BLaER1 (cell line): ENCODE data around the gene CRYZL1.
A peak's percentile ranks its signal among the peaks of the same experiment; 100 is the strongest.
"Not testable (repeated sequence)": the region's sequence is repeated elsewhere in the genome, so short reads cannot be mapped to it uniquely, and the experiment has no call there.

ENCODE experiments used
- H3K27ac ChIP-seq: shearing (Covaris generic); formaldehyde crosslinking; 2 replicates; pipeline ENCODE4 v1.8.1; 2022
- H3K27me3 ChIP-seq: shearing (Covaris generic); formaldehyde crosslinking; 2 replicates; pipeline ENCODE4 v1.8.1; 2022
- H3K36me3 ChIP-seq: shearing (Covaris generic); formaldehyde crosslinking; 2 replicates; pipeline ENCODE4 v1.8.1; 2022
- H3K4me1 ChIP-seq: shearing (Covaris generic); formaldehyde crosslinking; 2 replicates; pipeline ENCODE4 v1.8.1; 2022
- H3K4me2 ChIP-seq: shearing (Covaris generic); formaldehyde crosslinking; 2 replicates; pipeline ENCODE4 v1.8.1; 2022
- H3K4me3 ChIP-seq: shearing (Covaris generic); formaldehyde crosslinking; 2 replicates; pipeline ENCODE4 v1.8.1; 2022
- H3K9ac ChIP-seq: shearing (Covaris generic); formaldehyde crosslinking; 2 replicates; pipeline ENCODE4 v1.8.1; 2022
- H3K9me3 ChIP-seq: shearing (Covaris generic); formaldehyde crosslinking; 2 replicates; pipeline ENCODE4 v1.8.1; 2022
- H4K20me1 ChIP-seq: shearing (Covaris generic); formaldehyde crosslinking; 2 replicates; pipeline ENCODE4 v1.8.1; 2022
- Cebpa-rat ChIP-seq: shearing (Covaris generic); IDR thresholded peaks from 2 replicates; pipeline ENCODE4 v1.8.1; 2022

Gene CRYZL1

GRCh38 chr21:33588485-33589335 lies 52.8 kb downstream of the CRYZL1 start, which contains the start of gene DONSON:
Gene DONSON, minus strand, starts transcription at chr21:33588684. Its CDS starts 43 bp downstream, at chr21:33588641.
- Histone ChIP-seq H3K4me1 (peaks cover 22% of the 10 kb centered on the region), H3K4me2 (peak within 1 kb of the TSS; percentile 95)

GRCh38 chr21:33587792-33588484 lies 53.6 kb downstream of the CRYZL1 start:
- Histone ChIP-seq H4K20me1 (no peaks in the 10 kb centered on the region), H3K4me1 (peaks cover 22% of the 10 kb centered on the region), H3K36me3 (peaks cover 10% of the 10 kb centered on the region; the same call in 1 of the 2 replicates), H3K27me3 (no peaks in the 10 kb centered on the region), H3K4me2 (peak overlapping the region; percentile 95), H3K9me3 (no peaks in the 10 kb centered on the region), H3K9ac (peak overlapping the region; percentile 88), H3K4me3 (peak overlapping the region; percentile 85), H3K27ac (peak overlapping the region; percentile 79)
- no peak for TF ChIP-seq Cebpa-rat

More at GRCh38 chr21:33588485-33589335, 52.8 kb downstream of the CRYZL1 start, which contains the start of gene DONSON:
- no peaks in the 10 kb centered on the region for H3K27me3 ChIP-seq
- H3K9ac ChIP-seq: peak within 1 kb of the TSS; percentile 88
- no peaks in the 10 kb centered on the region for H3K9me3 ChIP-seq
- H4K20me1 ChIP-seq: no peaks in the 10 kb centered on the region
- peak within 1 kb of the TSS; percentile 85 for H3K4me3 ChIP-seq
- H3K27ac ChIP-seq: peak within 1 kb of the TSS; percentile 79
- peaks cover 17% of the 10 kb centered on the region; the same call in 1 of the 2 replicates for H3K36me3 ChIP-seq
- no peak for TF ChIP-seq Cebpa-rat

- Histone ChIP-seq H3K27me3 (no peaks in the 10 kb centered on the region), H3K4me2 (peak overlapping the region; percentile 95), H3K9ac (no peak overlapping the region; the same call in 1 of the 2 replicates), H3K4me1 (peaks cover 22% of the 10 kb centered on the region), H4K20me1 (no peaks in the 10 kb centered on the region), H3K36me3 (peaks cover 20% of the 10 kb centered on the region; the same call in 1 of the 2 replicates), H3K27ac (no peak overlapping the region), H3K4me3 (peak overlapping the region; percentile 85; the same call in 1 of the 2 replicates), H3K9me3 (no peaks in the 10 kb centered on the region)
- TF ChIP-seq Cebpa-rat: no peak
Measured at GRCh38 chr21:33586927-33587326, 54.6 kb downstream of the CRYZL1 start.

- Histone ChIP-seq H4K20me1 (no peaks in the 10 kb centered on the region), H3K36me3 (peaks cover 32% of the 10 kb centered on the region), H3K27ac (no peak overlapping the region), H3K9ac (no peak overlapping the region), H3K4me2 (no peak overlapping the region), H3K4me3 (no peak overlapping the region), H3K9me3 (no peaks in the 10 kb centered on the region), H3K27me3 (no peaks in the 10 kb centered on the region), H3K4me1 (peaks cover 22% of the 10 kb centered on the region)
- no peak for TF ChIP-seq Cebpa-rat
Measured at GRCh38 chr21:33584455-33584854, 57.1 kb downstream of the CRYZL1 start.

- Histone ChIP-seq H3K9ac (no peak overlapping the region), H3K4me2 (no peak overlapping the region), H3K4me1 (no peaks in the 10 kb centered on the region), H4K20me1 (peaks cover 42% of the 10 kb centered on the region), H3K4me3 (no peak overlapping the region), H3K27ac (no peak overlapping the region), H3K27me3 (no peaks in the 10 kb centered on the region), H3K9me3 (no peaks in the 10 kb centered on the region), H3K36me3 (peaks cover 70% of the 10 kb centered on the region)
- no peak for TF ChIP-seq Cebpa-rat
Measured at GRCh38 chr21:33578959-33579542, 62.5 kb downstream of the CRYZL1 start.

GRCh38 chr21:33578214-33578613 lies 63.3 kb downstream of the CRYZL1 start:
- TF ChIP-seq Cebpa-rat: no peak
- Histone ChIP-seq H3K9me3 (no peaks in the 10 kb centered on the region), H3K9ac (no peak overlapping the region), H4K20me1 (peaks cover 49% of the 10 kb centered on the region), H3K4me2 (no peak overlapping the region), H3K4me3 (no peak overlapping the region), H3K4me1 (no peaks in the 10 kb centered on the region), H3K27me3 (no peaks in the 10 kb centered on the region), H3K27ac (no peak overlapping the region), H3K36me3 (peaks cover 78% of the 10 kb centered on the region)

GRCh38 chr21:33576741-33577141 lies 64.8 kb downstream of the CRYZL1 start:
- H3K9me3 ChIP-seq, H3K4me2 ChIP-seq, H3K27ac ChIP-seq, H3K4me1 ChIP-seq, H3K9ac ChIP-seq, H3K4me3 ChIP-seq, H3K27me3 ChIP-seq: not testable (repeated sequence)
- H3K36me3 ChIP-seq: peaks cover 80% of the 10 kb centered on the region
- H4K20me1 ChIP-seq: peaks cover 62% of the 10 kb centered on the region

GRCh38 chr21:33572350-33572749 lies 69.2 kb downstream of the CRYZL1 start:
- no peak for TF ChIP-seq Cebpa-rat
- Histone ChIP-seq H3K9ac (no peak overlapping the region), H3K4me3 (no peak overlapping the region), H3K27ac (no peak overlapping the region), H3K27me3 (no peaks in the 10 kb centered on the region), H3K9me3 (no peaks in the 10 kb centered on the region), H4K20me1 (peaks cover 93% of the 10 kb centered on the region), H3K4me2 (no peak overlapping the region), H3K4me1 (no peaks in the 10 kb centered on the region), H3K36me3 (peaks cover 89% of the 10 kb centered on the region)

GRCh38 chr21:33569991-33570390 lies 71.5 kb downstream of the CRYZL1 start:
- Histone ChIP-seq H3K4me1 (no peaks in the 10 kb centered on the region), H3K4me3 (no peak overlapping the region), H4K20me1 (peaks cover 84% of the 10 kb centered on the region), H3K9me3 (no peaks in the 10 kb centered on the region), H3K9ac (no peak overlapping the region), H3K27ac (no peak overlapping the region), H3K36me3 (peaks cover 78% of the 10 kb centered on the region), H3K4me2 (no peak overlapping the region), H3K27me3 (no peaks in the 10 kb centered on the region)
- no peak for TF ChIP-seq Cebpa-rat
